Measurements from ENCODE around the gene CLASP2. TPM values are rescaled to one million over a fixed set of nuclear protein-coding genes. Genes with fewer than 3 reads are reported as not detected.
A peak's percentile ranks its signal among the peaks of the same experiment; 100 is the strongest.

Gene CLASP2
- total and polyA plus RNA-seq, 2 of the 4 experiments (the other 2 are of a cell fraction) = 11.9 to 49.1 TPM

DNA sequence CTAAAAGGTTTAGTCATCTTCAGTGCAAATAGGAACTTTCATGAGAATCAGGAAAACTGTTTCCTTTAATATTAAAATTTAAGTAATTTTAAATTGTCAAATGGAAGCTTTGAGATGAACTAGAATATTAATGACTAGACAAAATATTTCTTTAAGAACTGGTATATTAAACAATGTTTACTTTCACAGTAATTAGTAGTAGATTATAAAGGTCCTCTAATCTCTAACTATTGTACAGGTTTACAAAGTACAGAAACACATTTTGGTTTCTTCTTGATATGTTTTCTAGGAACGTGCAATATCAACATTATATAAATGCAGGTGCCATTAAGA, 138.9 kb downstream of the CLASP2 start:
- H3K14ac ChIP-seq (replicated peaks; ENCODE audit: low read depth, low read length) = no peak overlapping the region
- WGBS, 2 experiments (ENCODE audit: extremely low coverage in 2 of 2, insufficient read length in 1 of 2) = no CpG with 5 or more reads among the region's 1 CpG
- no peak overlapping the region for H2BK5ac ChIP-seq (ENCODE audit: low read depth, low read length, poor library complexity, severe bottlenecking)
- ChIA-PET POLR2A (ENCODE audit: unreplicated experiment) (no interaction called here), CTCF (no interaction called here)
- no TSS peak for BruUV-seq (replicated peaks)
- dilution Hi-C loops (cut with HindIII; ENCODE audit: low sequenced_read_pairs, unreplicated experiment) (no loop called here), intact Hi-C loops (cut with micrococcal nuclease) (no loop called here), in situ Hi-C loops (cut with MboI; ENCODE audit: low sequenced_read_pairs) (no loop called here)
- H4K91ac ChIP-seq (ENCODE audit: insufficient read depth, low read depth, low read length) = no peak overlapping the region
- no peak overlapping the region for H4K8ac ChIP-seq (ENCODE audit: low read depth in 2 of 2, low read length in 2 of 2)
- H3K79me1 ChIP-seq (ENCODE audit: low read depth in 1 of 2, low read length in 2 of 2) = peaks cover 0 to 4% of the 10 kb centered on the region in 2 experiments; a peak in 2 of 4 replicates
- no peak overlapping the region for H3K9ac ChIP-seq (ENCODE audit: low read depth, low read length)
- no peak overlapping the region for H4K5ac ChIP-seq (ENCODE audit: low read depth, low read length)
- H3K27me3 ChIP-seq (ENCODE audit: control insufficient read depth, insufficient read depth, low read length) = no peaks in the 10 kb centered on the region
- H2BK15ac ChIP-seq (ENCODE audit: low read depth, low read length) = no peak overlapping the region
- H2AK9ac ChIP-seq (replicated peaks; ENCODE audit: low read depth, low read length, poor library complexity) = no peak overlapping the region
- no peak overlapping the region for H3K27ac ChIP-seq (ENCODE audit: insufficient read depth, low read length)
- ATAC-seq (ENCODE audit: low read depth) = no peak
- no peak overlapping the region for H3K4me2 ChIP-seq (ENCODE audit: low read depth, low read length)
- H3K4me3 ChIP-seq (ENCODE audit: insufficient read depth, low read depth, low read length) = no peak overlapping the region
- peak overlapping the region; percentile 44; the same call in 1 of the 2 replicates for H2BK20ac ChIP-seq (ENCODE audit: low read depth, low read length)
- H2AK5ac ChIP-seq (ENCODE audit: low read depth, low read length) = no peak overlapping the region
- no peak overlapping the region for H3K56ac ChIP-seq (ENCODE audit: extremely low read depth, insufficient read depth, low read length)
- H2BK120ac ChIP-seq (ENCODE audit: low read depth, low read length) = no peak overlapping the region
- H3K9me1 ChIP-seq (ENCODE audit: insufficient read depth, low read length) = peaks cover 3% of the 10 kb centered on the region
- no peak overlapping the region for H3K18ac ChIP-seq (ENCODE audit: low read depth, low read length)
- no peaks in the 10 kb centered on the region for H4K20me1 ChIP-seq (ENCODE audit: insufficient read depth, low read length)
- peaks cover 4% of the 10 kb centered on the region; the same call in 1 of the 2 replicates for H3K36me3 ChIP-seq (ENCODE audit: control insufficient read depth, insufficient read depth, low read length)
- 0 out of 2 replicates have a peak overlapping the region, but pooled peaks have one; percentile 52 for H3K4ac ChIP-seq (ENCODE audit: low read depth, low read length)
- peaks cover 3% of the 10 kb centered on the region for H3K4me1 ChIP-seq (ENCODE audit: control insufficient read depth, insufficient read depth, low read length)
- no peak overlapping the region for H2AFZ ChIP-seq (replicated peaks; ENCODE audit: low read length, poor library complexity)
- no peaks in the 10 kb centered on the region for H3K9me3 ChIP-seq (ENCODE audit: control insufficient read depth, insufficient read depth, low read length)
- no peak overlapping the region; the same call in 1 of the 2 replicates for H3K23ac ChIP-seq (ENCODE audit: low read depth, low read length)
- TF ChIP-seq MAZ (IDR thresholded peaks at IDR 0.05; ENCODE audit: borderline replicate concordance, low read depth, low read length) = no peak
- TF ChIP-seq FOS (IDR thresholded peaks at IDR 0.05; ENCODE audit: low read depth, low read length) = no peak
- no peak for TF ChIP-seq NFE2L2 (IDR thresholded peaks at IDR 0.05; ENCODE audit: low read depth, low read length)
- no peak for DNase-seq

Data from IMR-90 (cell line).